ENCODE data around the gene TRIM59. TPM values are rescaled to one million over a fixed set of nuclear protein-coding genes. Genes with fewer than 3 reads are reported as not detected.

The TRIM59 gene
- total and polyA plus RNA-seq, 2 of the 4 experiments (the other 2 are of a cell fraction) = 8.0 to 65.4 TPM

DNA sequence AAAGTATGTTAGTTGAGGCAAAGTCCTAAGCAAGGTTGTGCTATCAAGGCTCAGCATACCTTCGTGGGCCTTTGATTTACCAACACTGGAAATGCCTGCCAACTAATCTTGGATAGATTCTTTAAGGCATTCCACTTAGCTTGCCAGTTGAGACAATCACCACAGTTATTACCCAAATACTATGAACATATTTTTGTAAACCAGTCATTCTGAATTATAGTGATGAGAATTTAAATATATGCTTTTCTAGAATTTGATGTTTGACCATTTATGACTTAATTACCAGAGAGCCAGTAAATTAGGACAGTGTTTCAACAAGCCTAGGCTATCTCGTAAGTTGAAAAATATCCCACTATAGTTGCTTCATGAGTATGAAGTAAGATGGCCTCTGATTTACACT is 15.5 kb downstream of the TRIM59 start:
- Histone ChIP-seq H3K4ac (ENCODE audit: low read depth, low read length) (no peak overlapping the region), H3K56ac (ENCODE audit: extremely low read depth, insufficient read depth, low read length) (no peak overlapping the region), H4K20me1 (ENCODE audit: insufficient read depth, low read length) (peaks cover 6% of the 10 kb centered on the region; the same call in 1 of the 2 replicates), H3K18ac (ENCODE audit: low read depth, low read length) (no peak overlapping the region), H3K9me3 (ENCODE audit: control insufficient read depth, insufficient read depth, low read length) (no peaks in the 10 kb centered on the region), H3K23ac (ENCODE audit: low read depth, low read length) (no peak overlapping the region), H4K8ac (ENCODE audit: low read depth in 2 of 2, low read length in 2 of 2) (no peak overlapping the region), H2BK15ac (ENCODE audit: low read depth, low read length) (no peak overlapping the region; the same call in 2 of the 3 replicates), H2BK120ac (ENCODE audit: low read depth, low read length) (no peak overlapping the region), H3K4me1 (ENCODE audit: control insufficient read depth, insufficient read depth, low read length) (peaks cover 4% of the 10 kb centered on the region; the same call in 1 of the 2 replicates), H3K9ac (ENCODE audit: low read depth, low read length) (no peak overlapping the region), H2AK9ac (replicated peaks; ENCODE audit: low read depth, low read length, poor library complexity) (no peak overlapping the region), H2AK5ac (ENCODE audit: low read depth, low read length) (no peak overlapping the region), H2BK20ac (ENCODE audit: low read depth, low read length) (no peak overlapping the region), H3K14ac (replicated peaks; ENCODE audit: low read depth, low read length) (no peak overlapping the region), H3K79me1 (ENCODE audit: low read depth in 1 of 2, low read length in 2 of 2) (peaks cover 7 to 30% of the 10 kb centered on the region in 2 experiments), H4K91ac (ENCODE audit: insufficient read depth, low read depth, low read length) (no peak overlapping the region), H3K4me2 (ENCODE audit: low read depth, low read length) (peak overlapping the region; percentile 66; the same call in 1 of the 2 replicates), H3K27me3 (ENCODE audit: control insufficient read depth, insufficient read depth, low read length) (no peaks in the 10 kb centered on the region), H2BK5ac (ENCODE audit: low read depth, low read length, poor library complexity, severe bottlenecking) (peak overlapping the region; percentile 39), H3K4me3 (ENCODE audit: insufficient read depth, low read depth, low read length) (no peak overlapping the region), H3K9me1 (ENCODE audit: insufficient read depth, low read length) (no peaks in the 10 kb centered on the region), H4K5ac (ENCODE audit: low read depth, low read length) (peak overlapping the region; percentile 63; the same call in 1 of the 2 replicates), H2AFZ (replicated peaks; ENCODE audit: low read length, poor library complexity) (no peak overlapping the region), H3K36me3 (ENCODE audit: control insufficient read depth, insufficient read depth, low read length) (peaks cover 18% of the 10 kb centered on the region), H3K27ac (ENCODE audit: insufficient read depth, low read length) (peak overlapping the region; percentile 29; the same call in 1 of the 2 replicates)
- DNase-seq = peak; percentile 60
- ATAC-seq (ENCODE audit: low read depth) = peak; percentile 81
- 80% methylated on average over 1 of the region's 2 CpGs; no CpG with 5 or more reads in 1 of the 2 experiments for WGBS, 2 experiments (ENCODE audit: extremely low coverage in 2 of 2, insufficient read length in 1 of 2)
- BruUV-seq (replicated peaks) = TSS peak; percentile 86
- ChIA-PET POLR2A (ENCODE audit: unreplicated experiment) (no interaction called here), CTCF (interaction anchor here (1.2 kb wide), 1 partner anchor 50 kb away, joined by 3 read pairs; no protein-coding TSS in a partner anchor)
- TF ChIP-seq, protein P1, sequence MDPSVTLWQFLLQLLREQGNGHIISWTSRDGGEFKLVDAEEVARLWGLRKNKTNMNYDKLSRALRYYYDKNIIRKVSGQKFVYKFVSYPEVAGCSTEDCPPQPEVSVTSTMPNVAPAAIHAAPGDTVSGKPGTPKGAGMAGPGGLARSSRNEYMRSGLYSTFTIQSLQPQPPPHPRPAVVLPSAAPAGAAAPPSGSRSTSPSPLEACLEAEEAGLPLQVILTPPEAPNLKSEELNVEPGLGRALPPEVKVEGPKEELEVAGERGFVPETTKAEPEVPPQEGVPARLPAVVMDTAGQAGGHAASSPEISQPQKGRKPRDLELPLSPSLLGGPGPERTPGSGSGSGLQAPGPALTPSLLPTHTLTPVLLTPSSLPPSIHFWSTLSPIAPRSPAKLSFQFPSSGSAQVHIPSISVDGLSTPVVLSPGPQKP (IDR thresholded peaks at IDR 0.05; ENCODE audit: borderline replicate concordance, low read depth, low read length) = no peak
- peak; percentile 36; the same call in 1 of the 2 replicates for TF ChIP-seq CEBPB (IDR thresholded peaks at IDR 0.05; ENCODE audit: low read depth, low read length)
- in situ Hi-C loops (cut with MboI; ENCODE audit: low sequenced_read_pairs) (no loop called here), dilution Hi-C loops (cut with HindIII; ENCODE audit: low sequenced_read_pairs, unreplicated experiment) (no loop called here), intact Hi-C loops (cut with micrococcal nuclease) (loop anchor here (5.0 kb wide), 1 partner anchor 53 kb away; no protein-coding TSS in a partner anchor)
